HG02938 (cell line): ENCODE measurements around the gene CCNQ.
"Not testable (repeated sequence)": the region's sequence is repeated elsewhere in the genome, so short reads cannot be mapped to it uniquely, and the experiment has no call there.

Experiments
- ATAC-seq: cut with Tn5 transposase; IDR thresholded peaks from one replicate; pipeline ENCODE4 v1.9.1; 2021; ENCODE audit warnings: mild to moderate bottlenecking, moderate library complexity; ENCODE audit not compliant: unreplicated experiment

The CCNQ gene

GRCh38 chrX:153623310-153624029 is 24.5 kb upstream of the CCNQ start:
- ATAC-seq = no peak

- no peak for ATAC-seq
These were observed 23.8 kb upstream of the CCNQ start for GRCh38 chrX:153622661-153623309.

- no peak for ATAC-seq
These were observed 23.1 kb upstream of the CCNQ start for GRCh38 chrX:153621949-153622598.

- no peak for ATAC-seq
These were observed 21.6 kb upstream of the CCNQ start for GRCh38 chrX:153620576-153620975.

GRCh38 chrX:153614818-153615217 is 15.9 kb upstream of the CCNQ start:
- ATAC-seq = no peak

GRCh38 chrX:153612413-153612812 is 13.5 kb upstream of the CCNQ start:
- ATAC-seq = no peak

- no peak for ATAC-seq
These were observed 12.6 kb upstream of the CCNQ start for GRCh38 chrX:153611298-153612095.

- no peak for ATAC-seq
These were observed 11.9 kb upstream of the CCNQ start for GRCh38 chrX:153610836-153611213.

GRCh38 chrX:153609917-153610835 is 11.2 kb upstream of the CCNQ start:
- ATAC-seq = no peak

GRCh38 chrX:153608806-153609205 is 9.9 kb upstream of the CCNQ start:
- no peak for ATAC-seq

- no peak for ATAC-seq
These were observed 9.4 kb upstream of the CCNQ start for GRCh38 chrX:153608376-153608775.

GRCh38 chrX:153606503-153606902 is 7.6 kb upstream of the CCNQ start:
- no peak for ATAC-seq

GRCh38 chrX:153604666-153605380 is 5.9 kb upstream of the CCNQ start:
- not testable (repeated sequence) for ATAC-seq

GRCh38 chrX:153603131-153603656 is 4.3 kb upstream of the CCNQ start:
- ATAC-seq = no peak

- ATAC-seq = no peak
These were observed 3.7 kb upstream of the CCNQ start for GRCh38 chrX:153602601-153603000.

- no peak for ATAC-seq
These were observed 2.7 kb upstream of the CCNQ start for GRCh38 chrX:153601511-153602110.

- no peak for ATAC-seq
These were observed 2.0 kb upstream of the CCNQ start for GRCh38 chrX:153600921-153601320.

- no peak for ATAC-seq
These were observed 1.1 kb upstream of the CCNQ start for GRCh38 chrX:153600032-153600373.
